Measurements from ENCODE around the gene PDS5B.

PDS5B gene

DNA sequence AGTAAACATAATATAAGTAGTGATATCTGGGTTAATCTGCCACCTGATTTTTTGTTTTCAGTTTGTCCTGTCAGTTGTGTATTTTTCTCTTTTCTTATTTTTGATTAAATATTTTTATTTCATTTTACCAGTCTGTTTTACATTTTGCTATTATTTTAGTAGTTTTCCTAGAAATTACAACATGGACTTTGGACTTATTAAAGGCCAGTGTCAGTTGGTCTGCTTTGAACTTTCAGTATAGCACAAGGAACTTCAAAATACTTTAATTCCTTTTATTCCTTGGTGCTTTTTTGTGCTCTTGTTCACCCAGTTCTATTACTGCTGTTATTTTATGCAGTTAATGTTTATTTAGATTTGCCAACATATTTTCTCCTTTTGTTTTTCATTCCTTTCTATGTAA, 149.6 kb downstream of the PDS5B start:
- Histone ChIP-seq H3K27me3 (ENCODE audit: control insufficient read depth, insufficient read depth, low read length) (no peaks in the 10 kb centered on the region), H3K36me3 (ENCODE audit: control insufficient read depth, insufficient read depth, low read length) (no peaks in the 10 kb centered on the region), H3K4me3 (ENCODE audit: low read length) (no peak overlapping the region), H3K4me1 (ENCODE audit: control insufficient read depth, insufficient read depth, low read length) (peaks cover 21% of the 10 kb centered on the region), H3K9ac (ENCODE audit: low read length) (no peak overlapping the region), H3K9me3 (ENCODE audit: control insufficient read depth, low read length) (no peaks in the 10 kb centered on the region)

DNA sequence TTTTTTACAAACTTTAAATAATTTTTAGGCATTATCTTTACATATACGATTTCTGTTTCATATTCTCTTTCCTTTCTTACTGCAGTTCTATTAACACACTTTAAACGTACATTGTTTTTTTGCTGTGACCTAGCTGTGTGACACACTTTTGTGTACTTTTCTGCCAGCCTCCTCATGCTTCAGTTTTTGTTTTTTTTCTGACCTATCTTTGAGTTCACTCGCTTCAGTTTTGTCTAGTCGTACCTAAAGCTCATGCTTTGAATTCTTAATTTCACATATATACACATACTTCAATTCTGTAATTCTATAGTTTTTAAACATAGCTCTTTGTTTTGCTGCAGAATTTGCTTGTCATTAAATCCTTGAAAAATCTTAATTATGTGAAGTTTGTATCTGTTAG, 150.4 kb downstream of the PDS5B start:
- H3K4me3 ChIP-seq (ENCODE audit: low read length): no peak overlapping the region
- no peaks in the 10 kb centered on the region for H3K36me3 ChIP-seq (ENCODE audit: control insufficient read depth, insufficient read depth, low read length)
- peak overlapping the region; percentile 67 for H3K9ac ChIP-seq (ENCODE audit: low read length)
- no peaks in the 10 kb centered on the region for H3K9me3 ChIP-seq (ENCODE audit: control insufficient read depth, low read length)
- no peaks in the 10 kb centered on the region for H3K27me3 ChIP-seq (ENCODE audit: control insufficient read depth, insufficient read depth, low read length)
- H3K4me1 ChIP-seq (ENCODE audit: control insufficient read depth, insufficient read depth, low read length): peaks cover 13% of the 10 kb centered on the region

DNA sequence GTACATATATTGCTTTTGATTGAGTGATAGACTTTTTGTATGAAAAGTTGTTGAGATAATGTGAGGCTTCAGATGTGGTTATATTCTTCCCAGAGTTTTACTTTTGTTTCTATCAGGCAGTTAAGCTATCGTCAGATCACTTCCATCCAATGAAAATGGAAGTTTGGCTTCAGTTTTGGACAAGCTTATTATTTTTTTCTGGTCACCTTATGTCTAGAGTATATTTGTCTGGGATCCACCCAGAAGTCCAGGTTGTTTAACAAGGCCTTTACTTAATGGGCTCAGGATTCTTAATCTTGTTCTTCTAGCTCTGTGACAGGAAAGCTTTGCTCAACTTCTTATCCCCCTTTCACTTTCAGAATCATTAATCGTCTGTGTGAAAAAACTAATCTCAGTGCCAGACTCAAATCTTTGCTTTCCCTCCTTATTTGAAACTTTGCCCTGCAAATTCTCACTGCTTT, 150.9 kb downstream of the PDS5B start:
- Histone ChIP-seq H3K4me1 (ENCODE audit: control insufficient read depth, insufficient read depth, low read length) (peaks cover 13% of the 10 kb centered on the region), H3K9me3 (ENCODE audit: control insufficient read depth, low read length) (no peaks in the 10 kb centered on the region), H3K36me3 (ENCODE audit: control insufficient read depth, insufficient read depth, low read length) (no peaks in the 10 kb centered on the region), H3K4me3 (ENCODE audit: low read length) (no peak overlapping the region), H3K9ac (ENCODE audit: low read length) (peak overlapping the region; percentile 67), H3K27me3 (ENCODE audit: control insufficient read depth, insufficient read depth, low read length) (no peaks in the 10 kb centered on the region)

DNA sequence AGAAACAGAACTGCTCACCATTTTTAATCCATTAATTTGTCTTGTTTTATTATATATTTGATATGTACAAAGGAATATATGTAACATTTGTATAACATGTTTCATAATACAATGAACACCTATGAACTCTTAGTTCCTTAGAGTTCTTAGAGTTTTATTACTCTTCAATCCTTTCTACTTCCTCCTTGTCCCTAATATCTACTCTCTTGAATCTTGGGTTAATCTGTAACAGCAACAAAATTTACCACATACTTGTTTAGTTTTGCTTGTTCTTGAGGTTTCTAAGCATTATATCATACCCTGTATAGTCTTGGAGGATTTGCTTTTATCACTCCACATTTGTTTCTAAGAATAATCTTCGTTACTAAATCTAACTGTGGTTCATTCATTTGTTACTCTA, 151.4 kb downstream of the PDS5B start:
- peak overlapping the region; percentile 67 for H3K9ac ChIP-seq (ENCODE audit: low read length)
- H3K4me3 ChIP-seq (ENCODE audit: low read length): no peak overlapping the region
- peaks cover 13% of the 10 kb centered on the region for H3K4me1 ChIP-seq (ENCODE audit: control insufficient read depth, insufficient read depth, low read length)
- no peaks in the 10 kb centered on the region for H3K27me3 ChIP-seq (ENCODE audit: control insufficient read depth, insufficient read depth, low read length)
- H3K36me3 ChIP-seq (ENCODE audit: control insufficient read depth, insufficient read depth, low read length): no peaks in the 10 kb centered on the region
- H3K9me3 ChIP-seq (ENCODE audit: control insufficient read depth, low read length): no peaks in the 10 kb centered on the region

DNA sequence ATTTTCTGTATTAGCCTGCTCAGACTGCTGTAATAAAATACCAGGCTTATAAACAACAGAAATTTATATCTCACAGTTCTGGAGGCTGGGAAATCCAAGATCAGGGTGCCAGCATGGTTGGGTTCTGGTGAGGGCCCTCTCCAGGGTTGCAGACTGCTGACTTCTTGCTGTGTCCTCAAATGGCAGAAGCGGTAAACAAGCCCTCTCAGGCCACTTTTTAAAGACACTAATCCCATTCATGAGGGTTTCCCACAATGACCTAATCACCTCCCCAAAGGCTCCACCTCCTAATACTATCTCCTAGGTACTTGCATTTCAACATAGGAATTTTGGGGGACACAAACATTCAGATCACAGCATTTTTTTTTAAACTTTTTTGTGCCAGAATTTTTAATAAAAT, 159.3 kb downstream of the PDS5B start:
- H3K9me3 ChIP-seq (ENCODE audit: control insufficient read depth, low read length): no peaks in the 10 kb centered on the region
- no peaks in the 10 kb centered on the region for H3K4me1 ChIP-seq (ENCODE audit: control insufficient read depth, insufficient read depth, low read length)
- no peak overlapping the region for H3K4me3 ChIP-seq (ENCODE audit: low read length)
- no peak overlapping the region for H3K9ac ChIP-seq (ENCODE audit: low read length)
- no peaks in the 10 kb centered on the region for H3K27me3 ChIP-seq (ENCODE audit: control insufficient read depth, insufficient read depth, low read length)
- H3K36me3 ChIP-seq (ENCODE audit: control insufficient read depth, insufficient read depth, low read length): no peaks in the 10 kb centered on the region

DNA sequence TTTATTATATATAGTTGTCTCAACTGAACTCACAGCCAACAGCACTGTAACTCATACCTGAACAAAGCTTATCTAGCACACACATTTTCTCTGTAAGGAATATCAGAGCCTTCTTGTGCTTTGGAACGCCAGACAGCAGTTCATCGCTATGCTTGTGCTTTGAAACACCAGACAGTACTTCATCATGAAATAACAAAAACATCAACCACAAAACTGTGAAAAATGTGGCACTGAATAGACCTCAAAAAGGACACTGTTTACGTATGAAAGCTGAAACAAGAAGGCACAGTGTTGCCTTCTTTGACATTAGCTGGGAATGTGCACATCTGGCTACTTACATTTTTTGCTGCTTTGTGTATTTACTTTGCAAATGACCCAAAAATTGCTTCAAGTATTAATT, 160.2 kb downstream of the PDS5B start:
- Histone ChIP-seq H3K4me1 (ENCODE audit: control insufficient read depth, insufficient read depth, low read length) (no peaks in the 10 kb centered on the region), H3K27me3 (ENCODE audit: control insufficient read depth, insufficient read depth, low read length) (no peaks in the 10 kb centered on the region), H3K4me3 (ENCODE audit: low read length) (no peak overlapping the region), H3K36me3 (ENCODE audit: control insufficient read depth, insufficient read depth, low read length) (no peaks in the 10 kb centered on the region), H3K9ac (ENCODE audit: low read length) (no peak overlapping the region), H3K9me3 (ENCODE audit: control insufficient read depth, low read length) (no peaks in the 10 kb centered on the region)

DNA sequence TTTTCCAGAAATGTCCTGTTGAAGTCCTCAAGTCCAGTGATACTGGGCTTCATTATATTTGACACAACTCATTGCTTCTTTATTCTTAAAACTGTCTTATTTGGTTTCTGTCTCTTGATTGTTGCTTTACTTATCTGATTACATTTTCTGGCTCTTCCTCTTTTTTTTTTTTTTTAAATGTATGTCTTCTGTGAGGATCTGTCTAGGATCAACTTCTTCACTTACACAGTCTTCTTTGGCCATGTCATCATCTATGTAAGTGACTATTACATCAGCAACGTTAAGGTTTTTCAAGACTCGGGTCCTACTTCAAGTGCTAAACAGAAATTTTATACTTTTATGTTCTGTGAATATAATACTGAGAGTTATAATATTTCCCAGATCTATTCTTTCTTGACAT, 162.1 kb downstream of the PDS5B start:
- Histone ChIP-seq H3K36me3 (ENCODE audit: control insufficient read depth, insufficient read depth, low read length) (no peaks in the 10 kb centered on the region), H3K9ac (ENCODE audit: low read length) (no peak overlapping the region), H3K27me3 (ENCODE audit: control insufficient read depth, insufficient read depth, low read length) (no peaks in the 10 kb centered on the region), H3K9me3 (ENCODE audit: control insufficient read depth, low read length) (no peaks in the 10 kb centered on the region), H3K4me1 (ENCODE audit: control insufficient read depth, insufficient read depth, low read length) (no peaks in the 10 kb centered on the region), H3K4me3 (ENCODE audit: low read length) (no peak overlapping the region)

DNA sequence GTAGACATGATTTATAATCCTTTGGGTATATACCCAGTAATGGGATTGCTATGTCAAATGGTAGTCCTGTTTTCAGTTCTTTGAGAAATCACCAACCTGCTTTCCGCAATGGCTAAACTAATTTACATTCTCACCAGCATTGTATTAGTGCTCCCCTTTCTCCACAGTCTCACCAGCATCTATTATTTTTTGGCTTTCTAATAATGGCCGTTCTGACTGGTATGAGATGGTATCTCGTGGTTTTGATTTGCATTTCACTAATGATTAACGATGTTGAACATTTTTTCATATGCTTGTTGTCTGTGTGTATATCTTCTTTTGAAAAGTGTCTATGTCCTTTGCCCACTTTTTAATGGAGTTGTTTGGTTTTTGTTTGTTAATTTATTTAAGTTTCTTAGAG, 165.1 kb downstream of the PDS5B start:
- Histone ChIP-seq H3K9ac (ENCODE audit: low read length) (no peak overlapping the region), H3K4me3 (ENCODE audit: low read length) (no peak overlapping the region), H3K36me3 (ENCODE audit: control insufficient read depth, insufficient read depth, low read length) (no peaks in the 10 kb centered on the region), H3K9me3 (ENCODE audit: control insufficient read depth, low read length) (no peaks in the 10 kb centered on the region), H3K4me1 (ENCODE audit: control insufficient read depth, insufficient read depth, low read length) (no peaks in the 10 kb centered on the region), H3K27me3 (ENCODE audit: control insufficient read depth, insufficient read depth, low read length) (no peaks in the 10 kb centered on the region)

DNA sequence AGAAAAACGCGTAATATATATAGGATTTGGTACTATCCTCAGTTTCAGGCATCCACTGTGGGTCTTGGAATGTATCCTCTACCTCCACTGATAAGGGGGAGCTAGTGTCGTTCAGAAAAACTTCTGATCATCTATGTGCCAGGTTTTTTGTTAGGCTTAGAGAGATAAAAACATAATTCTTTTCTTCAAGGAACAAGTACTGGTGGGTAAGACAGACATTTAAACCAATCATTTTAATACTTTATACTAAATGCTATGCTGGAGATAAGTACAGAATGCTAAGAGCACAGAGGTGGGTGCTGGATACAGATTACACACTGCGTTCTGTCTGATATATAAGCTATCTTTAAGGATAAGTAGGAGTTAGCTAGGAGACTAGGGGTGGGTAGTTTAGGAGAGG, 166.1 kb downstream of the PDS5B start:
- no peak overlapping the region for H3K4me3 ChIP-seq (ENCODE audit: low read length)
- no peaks in the 10 kb centered on the region for H3K27me3 ChIP-seq (ENCODE audit: control insufficient read depth, insufficient read depth, low read length)
- H3K4me1 ChIP-seq (ENCODE audit: control insufficient read depth, insufficient read depth, low read length): no peaks in the 10 kb centered on the region
- H3K9ac ChIP-seq (ENCODE audit: low read length): no peak overlapping the region
- no peaks in the 10 kb centered on the region for H3K9me3 ChIP-seq (ENCODE audit: control insufficient read depth, low read length)
- no peaks in the 10 kb centered on the region for H3K36me3 ChIP-seq (ENCODE audit: control insufficient read depth, insufficient read depth, low read length)

DNA sequence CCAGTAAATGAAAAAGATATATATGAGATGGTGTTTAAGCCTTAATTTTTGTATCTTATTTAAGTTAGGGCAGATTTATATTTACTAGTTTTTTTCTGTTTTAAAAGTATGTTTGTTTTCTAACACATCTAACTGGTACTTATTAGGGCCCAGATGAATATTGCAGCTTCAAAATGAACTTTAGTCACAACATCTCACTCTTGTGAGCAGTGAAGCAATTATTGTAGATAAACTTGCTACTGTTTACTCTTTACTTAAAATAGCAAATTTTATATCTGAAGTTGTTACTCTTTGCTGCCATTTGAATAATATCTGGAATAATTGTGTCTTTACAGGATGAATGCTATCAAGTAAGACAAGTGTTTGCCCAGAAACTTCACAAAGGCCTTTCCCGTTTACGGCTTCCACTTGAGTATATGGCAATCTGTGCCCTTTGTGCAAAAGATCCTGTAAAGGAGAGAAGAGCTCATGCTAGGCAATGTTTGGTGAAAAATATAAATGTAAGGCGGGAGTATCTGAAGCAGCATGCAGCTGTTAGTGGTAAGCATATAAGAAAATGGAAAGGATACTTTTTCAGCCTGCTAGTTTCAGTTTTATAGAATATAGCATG, 166.8 kb downstream of the PDS5B start:
- Histone ChIP-seq H3K4me3 (ENCODE audit: low read length) (no peak overlapping the region), H3K9me3 (ENCODE audit: control insufficient read depth, low read length) (no peaks in the 10 kb centered on the region), H3K9ac (ENCODE audit: low read length) (no peak overlapping the region), H3K27me3 (ENCODE audit: control insufficient read depth, insufficient read depth, low read length) (no peaks in the 10 kb centered on the region), H3K4me1 (ENCODE audit: control insufficient read depth, insufficient read depth, low read length) (no peaks in the 10 kb centered on the region), H3K36me3 (ENCODE audit: control insufficient read depth, insufficient read depth, low read length) (no peaks in the 10 kb centered on the region)

DNA sequence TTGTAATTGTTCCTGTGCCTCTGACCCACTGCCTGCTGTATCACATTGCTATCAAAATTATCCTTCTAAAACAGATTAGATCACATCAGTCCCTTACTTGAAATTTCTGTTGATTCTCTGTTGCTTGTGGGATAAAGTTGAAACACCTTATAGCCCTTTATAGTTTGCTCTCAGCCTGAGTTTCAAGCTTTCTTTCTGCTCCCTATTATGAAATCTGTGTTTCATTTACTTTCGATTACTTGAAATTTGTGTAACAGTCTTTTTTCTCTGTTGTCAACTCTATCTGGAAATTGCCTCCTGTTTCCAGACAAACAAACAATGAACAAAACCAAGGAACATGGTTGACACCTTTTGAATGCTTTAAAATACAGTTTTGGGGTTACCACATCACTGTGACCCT, 167.9 kb downstream of the PDS5B start:
- no peak overlapping the region for H3K9ac ChIP-seq (ENCODE audit: low read length)
- H3K27me3 ChIP-seq (ENCODE audit: control insufficient read depth, insufficient read depth, low read length): no peaks in the 10 kb centered on the region
- H3K4me3 ChIP-seq (ENCODE audit: low read length): no peak overlapping the region
- no peaks in the 10 kb centered on the region for H3K36me3 ChIP-seq (ENCODE audit: control insufficient read depth, insufficient read depth, low read length)
- H3K4me1 ChIP-seq (ENCODE audit: control insufficient read depth, insufficient read depth, low read length): no peaks in the 10 kb centered on the region
- no peaks in the 10 kb centered on the region for H3K9me3 ChIP-seq (ENCODE audit: control insufficient read depth, low read length)

DNA sequence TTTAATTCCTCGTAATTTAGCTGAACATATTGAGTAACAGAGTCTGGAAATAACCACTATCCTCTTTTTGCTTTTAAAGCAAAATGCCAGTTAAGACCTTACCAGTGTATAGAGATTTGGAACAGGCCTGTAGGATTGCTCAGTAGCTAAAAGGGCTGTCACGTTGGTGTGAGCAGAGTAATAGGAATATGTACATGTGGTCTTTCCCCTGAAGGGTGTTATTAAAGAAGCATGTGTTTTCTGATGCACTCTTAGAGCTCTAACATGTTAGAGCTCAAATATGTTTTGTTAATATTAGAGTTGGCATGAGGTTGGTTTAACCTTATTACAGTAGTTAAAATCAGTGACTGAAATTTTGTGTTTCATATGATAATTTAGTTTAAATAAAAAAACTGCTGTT, 172.9 kb downstream of the PDS5B start:
- no peaks in the 10 kb centered on the region for H3K27me3 ChIP-seq (ENCODE audit: control insufficient read depth, insufficient read depth, low read length)
- H3K36me3 ChIP-seq (ENCODE audit: control insufficient read depth, insufficient read depth, low read length): peaks cover 8% of the 10 kb centered on the region
- H3K4me3 ChIP-seq (ENCODE audit: low read length): no peak overlapping the region
- H3K9me3 ChIP-seq (ENCODE audit: control insufficient read depth, low read length): no peaks in the 10 kb centered on the region
- no peak overlapping the region for H3K9ac ChIP-seq (ENCODE audit: low read length)
- H3K4me1 ChIP-seq (ENCODE audit: control insufficient read depth, insufficient read depth, low read length): no peaks in the 10 kb centered on the region

DNA sequence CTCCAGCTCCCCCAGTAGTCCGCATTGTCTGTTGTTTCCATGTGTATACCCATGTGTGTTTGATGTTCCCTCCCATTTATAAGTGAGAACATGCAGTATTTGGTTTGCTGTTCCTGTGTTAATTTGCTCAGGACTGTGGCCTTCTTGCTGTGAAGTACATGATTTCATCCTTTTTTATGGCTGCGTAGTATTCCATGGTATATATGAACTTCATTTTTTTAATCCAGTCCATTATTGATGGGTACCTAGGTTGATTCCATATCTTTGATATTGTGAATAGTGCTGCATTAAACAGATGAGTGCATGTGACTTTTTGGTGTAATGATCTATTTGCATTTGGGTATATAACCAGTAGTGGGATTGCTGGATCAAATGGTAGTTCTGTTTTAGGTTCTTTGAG, 175.2 kb downstream of the PDS5B start:
- H3K4me1 ChIP-seq (ENCODE audit: control insufficient read depth, insufficient read depth, low read length): no peaks in the 10 kb centered on the region
- H3K4me3 ChIP-seq (ENCODE audit: low read length): no peak overlapping the region
- H3K9me3 ChIP-seq (ENCODE audit: control insufficient read depth, low read length): no peaks in the 10 kb centered on the region
- H3K9ac ChIP-seq (ENCODE audit: low read length): no peak overlapping the region
- H3K36me3 ChIP-seq (ENCODE audit: control insufficient read depth, insufficient read depth, low read length): peaks cover 8% of the 10 kb centered on the region
- H3K27me3 ChIP-seq (ENCODE audit: control insufficient read depth, insufficient read depth, low read length): no peaks in the 10 kb centered on the region

All from mucosa of stomach (tissue), 1 donor.